SH-SY5Y (cell line): Measurements from ENCODE around the gene PCARE.

Experiments used
- GATA2 ChIP-seq: IDR thresholded peaks from 2 replicates; pipeline ENCODE4 v1.6.1; 2011; ENCODE audit warnings: mild to moderate bottlenecking, low read depth, low read length
- GATA3 ChIP-seq: IDR thresholded peaks from 2 replicates; pipeline ENCODE4 v1.6.1; 2011; ENCODE audit warnings: low read depth, mild to moderate bottlenecking, low read length, moderate library complexity

DNA sequence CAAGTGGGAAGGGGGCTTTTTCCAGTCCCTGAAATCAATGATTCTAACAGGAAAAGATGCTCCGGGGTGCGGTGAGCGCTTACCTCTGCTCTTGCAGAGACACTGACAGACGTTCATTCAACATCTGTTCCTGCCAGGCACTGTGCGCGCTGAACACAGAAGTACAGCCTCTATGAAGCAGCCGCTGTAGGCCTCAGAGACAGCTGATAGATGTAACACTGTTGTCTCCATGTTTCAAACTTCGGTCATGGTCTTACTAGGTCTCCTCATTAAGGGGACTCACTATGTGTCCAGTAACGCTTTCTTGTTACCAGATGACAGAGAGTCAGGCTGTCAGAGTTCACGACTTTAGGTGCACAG is 40.2 kb upstream of the PCARE start:
- TF ChIP-seq GATA3 (no peak), GATA2 (no peak)
